ENCODE results near the gene CCDC27. TPM values are rescaled to one million over a fixed set of nuclear protein-coding genes. Genes with fewer than 3 reads are reported as not detected.

Gene CCDC27
- total RNA-seq, 4 donors from 2014 or later, result not detected

- TF ChIP-seq, protein P1, sequence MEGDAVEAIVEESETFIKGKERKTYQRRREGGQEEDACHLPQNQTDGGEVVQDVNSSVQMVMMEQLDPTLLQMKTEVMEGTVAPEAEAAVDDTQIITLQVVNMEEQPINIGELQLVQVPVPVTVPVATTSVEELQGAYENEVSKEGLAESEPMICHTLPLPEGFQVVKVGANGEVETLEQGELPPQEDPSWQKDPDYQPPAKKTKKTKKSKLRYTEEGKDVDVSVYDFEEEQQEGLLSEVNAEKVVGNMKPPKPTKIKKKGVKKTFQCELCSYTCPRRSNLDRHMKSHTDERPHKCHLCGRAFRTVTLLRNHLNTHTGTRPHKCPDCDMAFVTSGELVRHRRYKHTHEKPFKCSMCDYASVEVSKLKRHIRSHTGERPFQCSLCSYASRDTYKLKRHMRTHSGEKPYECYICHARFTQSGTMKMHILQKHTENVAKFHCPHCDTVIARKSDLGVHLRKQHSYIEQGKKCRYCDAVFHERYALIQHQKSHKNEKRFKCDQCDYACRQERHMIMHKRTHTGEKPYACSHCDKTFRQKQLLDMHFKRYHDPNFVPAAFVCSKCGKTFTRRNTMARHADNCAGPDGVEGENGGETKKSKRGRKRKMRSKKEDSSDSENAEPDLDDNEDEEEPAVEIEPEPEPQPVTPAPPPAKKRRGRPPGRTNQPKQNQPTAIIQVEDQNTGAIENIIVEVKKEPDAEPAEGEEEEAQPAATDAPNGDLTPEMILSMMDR (IDR thresholded peaks at IDR 0.05), result no peak
- TF ChIP-seq POLR2AphosphoS5 (IDR thresholded peaks at IDR 0.05), result no peak
- no peak for TF ChIP-seq EP300 (IDR thresholded peaks at IDR 0.05)
- TF ChIP-seq POLR2A (IDR thresholded peaks at IDR 0.05; ENCODE audit: low read depth), result no peak
- Histone ChIP-seq H3K4me3 (no peak overlapping the region), H3K9me3 (no peaks in the 10 kb centered on the region), H3K36me3 (peaks cover 15 to 73% (median 56%) of the 10 kb centered on the region in 4 donors), H3K4me1 (peaks cover 17 to 47% (median 30%) of the 10 kb centered on the region in 4 donors), H3K27ac (replicated peaks in 1 of 4) (no peak overlapping the region), H3K27me3 (no peaks in the 10 kb centered on the region)
- DNase-seq (ENCODE audit: extremely low spot score), result no peak
- 77% methylated on average over 24 of the region's 24 CpGs for whole genome bisulfite sequencing
- intact Hi-C loops (cut with DNase I), result no loop called here
Measured at GRCh38 chr1:3742439-3743298, 9.6 kb upstream of the CCDC27 start.

DNA sequence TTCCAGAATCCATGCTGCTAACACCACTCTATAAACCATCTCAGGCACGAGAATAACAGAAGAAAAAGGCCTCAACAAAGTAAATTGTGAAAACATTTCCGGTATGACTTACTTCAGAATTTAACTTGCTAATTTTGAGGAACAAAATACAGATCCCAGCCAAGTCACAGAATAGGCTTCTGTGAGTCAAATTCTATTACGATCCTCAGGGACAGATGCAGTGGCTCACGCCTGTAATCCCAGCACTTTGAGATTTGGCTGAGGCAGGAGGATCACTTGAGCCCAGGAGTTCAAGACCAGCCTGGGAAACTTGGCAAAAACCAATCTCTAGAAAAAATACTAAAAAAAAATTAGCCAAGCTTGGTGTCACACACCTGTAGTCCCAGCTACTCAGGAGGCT lies 8.8 kb upstream of the CCDC27 start:
- no peak for TF ChIP-seq POLR2AphosphoS5 (IDR thresholded peaks at IDR 0.05)
- no peak for TF ChIP-seq EP300 (IDR thresholded peaks at IDR 0.05)
- TF ChIP-seq, protein P1 (IDR thresholded peaks at IDR 0.05), result no peak
- TF ChIP-seq POLR2A (IDR thresholded peaks at IDR 0.05; ENCODE audit: low read depth), result no peak
- peaks cover 9 to 65% (median 48%) of the 10 kb centered on the region in 4 donors for H3K36me3 ChIP-seq
- no peak overlapping the region for H3K27ac ChIP-seq (replicated peaks in 1 of 4)
- DNase-seq (ENCODE audit: extremely low spot score), result no peak
- H3K4me1 ChIP-seq, result peaks cover 20 to 51% (median 35%) of the 10 kb centered on the region in 4 donors
- 74% methylated on average over 4 of the region's 4 CpGs for WGBS
- no peaks in the 10 kb centered on the region for H3K27me3 ChIP-seq
- no peak overlapping the region for H3K4me3 ChIP-seq
- intact Hi-C loops (cut with DNase I), result no loop called here
- H3K9me3 ChIP-seq, result no peaks in the 10 kb centered on the region

DNA sequence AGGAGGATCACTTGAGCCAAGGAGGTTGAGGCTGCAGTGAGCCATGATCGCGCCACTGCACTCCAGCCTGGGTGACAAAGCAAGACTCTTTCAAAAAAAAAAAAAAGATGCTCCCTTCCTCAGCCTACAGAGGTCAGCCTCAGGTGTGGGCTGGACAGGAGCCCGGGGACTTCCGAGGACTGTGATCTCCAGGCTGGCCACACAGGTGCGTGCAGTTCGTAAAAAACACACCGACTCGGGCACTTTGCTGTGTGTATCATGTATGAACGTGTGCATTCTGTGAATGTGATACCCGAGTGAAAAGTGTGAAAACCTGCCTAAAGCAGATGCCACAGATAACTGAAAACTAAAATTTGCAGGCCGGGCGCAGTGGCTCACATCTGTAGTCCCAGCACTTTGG lies 8.4 kb upstream of the CCDC27 start:
- no peak overlapping the region for H3K4me3 ChIP-seq
- no peaks in the 10 kb centered on the region for H3K9me3 ChIP-seq
- H3K27ac ChIP-seq (replicated peaks in 1 of 4), result no peak overlapping the region
- TF ChIP-seq POLR2AphosphoS5 (IDR thresholded peaks at IDR 0.05), result no peak
- intact Hi-C loops (cut with DNase I), result no loop called here
- H3K4me1 ChIP-seq, result peaks cover 20 to 51% (median 35%) of the 10 kb centered on the region in 4 donors
- 94% methylated on average over 12 of the region's 12 CpGs for WGBS
- H3K36me3 ChIP-seq, result peaks cover 9 to 61% (median 44%) of the 10 kb centered on the region in 4 donors
- no peak for DNase-seq (ENCODE audit: extremely low spot score)
- H3K27me3 ChIP-seq, result no peaks in the 10 kb centered on the region

GRCh38 chr1:3744646-3745045 lies 7.6 kb upstream of the CCDC27 start:
- TF ChIP-seq POLR2AphosphoS5 (IDR thresholded peaks at IDR 0.05) (no peak), POLR2A (IDR thresholded peaks at IDR 0.05; ENCODE audit: low read depth) (no peak), EP300 (IDR thresholded peaks at IDR 0.05) (no peak)
- TF ChIP-seq, protein P1 (IDR thresholded peaks at IDR 0.05), result no peak
- Histone ChIP-seq H3K4me1 (peaks cover 20 to 51% (median 35%) of the 10 kb centered on the region in 4 donors), H3K27ac (replicated peaks in 1 of 4) (no peak overlapping the region), H3K9me3 (no peaks in the 10 kb centered on the region), H3K27me3 (no peaks in the 10 kb centered on the region), H3K36me3 (peaks cover 9 to 53% (median 36%) of the 10 kb centered on the region in 4 donors), H3K4me3 (no peak overlapping the region)
- no peak for DNase-seq (ENCODE audit: extremely low spot score)
- intact Hi-C loops (cut with DNase I), result no loop called here
- WGBS, result 95% methylated on average over 6 of the region's 10 CpGs

DNA sequence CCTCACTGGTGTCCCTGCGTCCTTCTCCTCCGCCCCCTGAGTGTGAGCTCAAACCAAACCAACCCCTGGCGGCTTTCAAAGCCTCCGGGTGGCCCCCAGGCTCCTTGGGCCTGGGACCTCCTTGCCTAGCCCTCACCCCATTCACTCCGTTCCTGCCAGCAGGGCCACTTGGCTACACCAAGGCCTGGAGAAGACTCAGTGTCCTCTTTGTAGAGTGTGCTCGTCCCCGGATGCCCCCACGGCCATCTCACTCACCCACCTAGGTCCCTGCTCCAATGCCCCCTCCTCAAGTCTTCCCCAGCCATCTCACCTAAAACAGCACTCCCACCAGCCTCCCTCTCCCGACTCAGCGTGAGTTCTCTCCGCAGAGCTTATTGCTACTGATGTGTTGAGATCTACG lies 7.2 kb upstream of the CCDC27 start:
- H3K4me1 ChIP-seq, result peaks cover 20 to 51% (median 35%) of the 10 kb centered on the region in 4 donors
- no peak for DNase-seq (ENCODE audit: extremely low spot score)
- 91% methylated on average over 12 of the region's 12 CpGs for WGBS
- no peak overlapping the region for H3K4me3 ChIP-seq
- H3K9me3 ChIP-seq, result no peaks in the 10 kb centered on the region
- TF ChIP-seq POLR2AphosphoS5 (IDR thresholded peaks at IDR 0.05) (no peak), EP300 (IDR thresholded peaks at IDR 0.05) (no peak), POLR2A (IDR thresholded peaks at IDR 0.05; ENCODE audit: low read depth) (no peak)
- TF ChIP-seq, protein P1 (IDR thresholded peaks at IDR 0.05), result no peak
- H3K27me3 ChIP-seq, result no peaks in the 10 kb centered on the region
- intact Hi-C loops (cut with DNase I), result no loop called here
- peaks cover 9 to 49% (median 32%) of the 10 kb centered on the region in 4 donors for H3K36me3 ChIP-seq
- H3K27ac ChIP-seq (replicated peaks in 1 of 4), result no peak overlapping the region

All from esophagus muscularis mucosa (tissue), 4 donors.